ENCODE measurements around the gene CEP128.

DNA sequence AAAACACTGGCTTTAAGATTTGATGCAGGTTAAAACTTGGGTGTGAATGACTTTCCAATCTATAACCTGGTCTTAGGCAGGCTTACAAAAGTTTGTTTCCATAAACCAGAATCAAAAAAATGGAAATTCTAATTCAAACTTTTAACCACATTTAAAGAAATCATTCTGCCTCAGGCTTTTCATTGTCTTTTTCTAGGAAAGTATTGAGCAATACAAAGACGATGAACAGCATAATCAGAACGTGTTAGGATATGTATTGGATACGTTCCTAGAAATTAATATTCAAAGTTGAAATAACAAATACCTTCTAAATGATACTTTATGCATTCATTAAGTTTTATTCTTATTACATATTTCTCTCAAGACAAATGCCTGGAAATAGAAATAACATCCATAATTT is 172.9 kb downstream of the CEP128 start:
- TF ChIP-seq, protein P1, sequence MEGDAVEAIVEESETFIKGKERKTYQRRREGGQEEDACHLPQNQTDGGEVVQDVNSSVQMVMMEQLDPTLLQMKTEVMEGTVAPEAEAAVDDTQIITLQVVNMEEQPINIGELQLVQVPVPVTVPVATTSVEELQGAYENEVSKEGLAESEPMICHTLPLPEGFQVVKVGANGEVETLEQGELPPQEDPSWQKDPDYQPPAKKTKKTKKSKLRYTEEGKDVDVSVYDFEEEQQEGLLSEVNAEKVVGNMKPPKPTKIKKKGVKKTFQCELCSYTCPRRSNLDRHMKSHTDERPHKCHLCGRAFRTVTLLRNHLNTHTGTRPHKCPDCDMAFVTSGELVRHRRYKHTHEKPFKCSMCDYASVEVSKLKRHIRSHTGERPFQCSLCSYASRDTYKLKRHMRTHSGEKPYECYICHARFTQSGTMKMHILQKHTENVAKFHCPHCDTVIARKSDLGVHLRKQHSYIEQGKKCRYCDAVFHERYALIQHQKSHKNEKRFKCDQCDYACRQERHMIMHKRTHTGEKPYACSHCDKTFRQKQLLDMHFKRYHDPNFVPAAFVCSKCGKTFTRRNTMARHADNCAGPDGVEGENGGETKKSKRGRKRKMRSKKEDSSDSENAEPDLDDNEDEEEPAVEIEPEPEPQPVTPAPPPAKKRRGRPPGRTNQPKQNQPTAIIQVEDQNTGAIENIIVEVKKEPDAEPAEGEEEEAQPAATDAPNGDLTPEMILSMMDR (IDR thresholded peaks at IDR 0.05 in 4 of 5, conservative IDR thresholded peaks at IDR 0.05 in 1 of 5): no peak
- no peak for TF ChIP-seq POLR2A (IDR thresholded peaks at IDR 0.05)

Data from gastrocnemius medialis (tissue), 4 donors.